Fibroblast of skin of abdomen (primary cell): ENCODE measurements around the gene DENND4C.
"Not testable (repeated sequence)": the region's sequence is repeated elsewhere in the genome, so short reads cannot be mapped to it uniquely, and the experiment has no call there.

Source experiments
- DNase-seq: peaks from one replicate; pipeline ENCODE4 v3.0.0-alpha.2; 2013

The DENND4C gene

GRCh38 chr9:19224563-19224962, 5.9 kb upstream of the DENND4C start:
- DNase-seq, result no peak

- no peak for DNase-seq
Measured at GRCh38 chr9:19229595-19230354, 718 bp upstream of the DENND4C start.

GRCh38 chr9:19231126-19231903, 822 bp downstream of the DENND4C start:
- no peak for DNase-seq

GRCh38 chr9:19231904-19232822, 1.7 kb downstream of the DENND4C start:
- no peak for DNase-seq

- peak; percentile 16 for DNase-seq
Measured at GRCh38 chr9:19232823-19233194, 2.3 kb downstream of the DENND4C start.

GRCh38 chr9:19233344-19233743, 2.9 kb downstream of the DENND4C start:
- no peak for DNase-seq

- DNase-seq, result peak; percentile 36
Measured at GRCh38 chr9:19239955-19240354, 9.5 kb downstream of the DENND4C start.

- no peak for DNase-seq
Measured at GRCh38 chr9:19241728-19242127, 11.2 kb downstream of the DENND4C start.

- DNase-seq, result no peak
Measured at GRCh38 chr9:19243366-19244033, 13.0 kb downstream of the DENND4C start.

- no peak for DNase-seq
Measured at GRCh38 chr9:19246891-19247290, 16.4 kb downstream of the DENND4C start.

GRCh38 chr9:19247420-19247819, 16.9 kb downstream of the DENND4C start:
- DNase-seq, result no peak

- not testable (repeated sequence) for DNase-seq
Measured at GRCh38 chr9:19250346-19250745, 19.9 kb downstream of the DENND4C start.

- DNase-seq, result not testable (repeated sequence)
Measured at GRCh38 chr9:19251203-19251602, 20.7 kb downstream of the DENND4C start.

GRCh38 chr9:19251622-19252021, 21.1 kb downstream of the DENND4C start:
- not testable (repeated sequence) for DNase-seq

- no peak for DNase-seq
Measured at GRCh38 chr9:19252174-19252884, 21.8 kb downstream of the DENND4C start.

GRCh38 chr9:19252885-19253219, 22.4 kb downstream of the DENND4C start:
- DNase-seq, result no peak

- DNase-seq, result no peak
Measured at GRCh38 chr9:19255112-19255511, 24.6 kb downstream of the DENND4C start.

GRCh38 chr9:19255821-19256220, 25.3 kb downstream of the DENND4C start:
- DNase-seq, result no peak

- DNase-seq, result not testable (repeated sequence)
Measured at GRCh38 chr9:19259665-19260255, 29.3 kb downstream of the DENND4C start.

- DNase-seq, result not testable (repeated sequence)
Measured at GRCh38 chr9:19265602-19266001, 35.1 kb downstream of the DENND4C start.

GRCh38 chr9:19266778-19267384, 36.4 kb downstream of the DENND4C start:
- DNase-seq, result not testable (repeated sequence)
